NCI-H2029 (cell line): ENCODE measurements around the gene RFWD3.
"Not testable (repeated sequence)": the region's sequence is repeated elsewhere in the genome, so short reads cannot be mapped to it uniquely, and the experiment has no call there.

Source experiments
- DNase-seq: peaks from one replicate; lab custom pipeline; 2025; lab: John Stamatoyannopoulos, UW

Gene RFWD3

GRCh38 chr16:74666010-74666421, 661 bp downstream of the RFWD3 start:
- DNase-seq, result no peak

GRCh38 chr16:74661064-74661463, 5.6 kb downstream of the RFWD3 start:
- DNase-seq, result no peak

- DNase-seq, result no peak
These were observed 6.3 kb downstream of the RFWD3 start for GRCh38 chr16:74660383-74660782.

- no peak for DNase-seq
These were observed 7.6 kb downstream of the RFWD3 start for GRCh38 chr16:74659041-74659440.

- DNase-seq, result no peak
These were observed 8.6 kb downstream of the RFWD3 start for GRCh38 chr16:74657870-74658642.

GRCh38 chr16:74654536-74655050, 12.1 kb downstream of the RFWD3 start:
- no peak for DNase-seq

GRCh38 chr16:74652883-74653282, 13.8 kb downstream of the RFWD3 start:
- not testable (repeated sequence) for DNase-seq

GRCh38 chr16:74652249-74652648, 14.4 kb downstream of the RFWD3 start:
- no peak for DNase-seq

GRCh38 chr16:74651841-74652240, 14.8 kb downstream of the RFWD3 start:
- DNase-seq, result no peak

GRCh38 chr16:74650966-74651567, 15.6 kb downstream of the RFWD3 start:
- no peak for DNase-seq

- DNase-seq, result no peak
These were observed 16.7 kb downstream of the RFWD3 start for GRCh38 chr16:74649839-74650504.

- DNase-seq, result no peak
These were observed 24.7 kb downstream of the RFWD3 start for GRCh38 chr16:74641969-74642368.

GRCh38 chr16:74637742-74638453, 28.8 kb downstream of the RFWD3 start:
- DNase-seq, result no peak

- no peak for DNase-seq
These were observed 31.4 kb downstream of the RFWD3 start for GRCh38 chr16:74635303-74635702.

- no peak for DNase-seq
These were observed 33.0 kb downstream of the RFWD3 start for GRCh38 chr16:74633686-74634085.

GRCh38 chr16:74627506-74628220, 39.0 kb downstream of the RFWD3 start:
- DNase-seq, result no peak

- no peak for DNase-seq
These were observed 39.8 kb downstream of the RFWD3 start for GRCh38 chr16:74626741-74627416.

- no peak for DNase-seq
These were observed 41.0 kb downstream of the RFWD3 start for GRCh38 chr16:74625500-74626350.

- DNase-seq, result no peak
These were observed 42.8 kb downstream of the RFWD3 start for GRCh38 chr16:74623839-74624235.

- no peak for DNase-seq
These were observed 43.4 kb downstream of the RFWD3 start for GRCh38 chr16:74623214-74623838.
